Smooth muscle cell (in vitro differentiated cells): ENCODE measurements around the gene NECTIN1. TPM values are rescaled to one million over a fixed set of nuclear protein-coding genes. Genes with fewer than 3 reads are reported as not detected.

Source experiments
- DNase-seq: peaks from one replicate; lab custom pipeline; 2025; ENCODE audit not compliant: unreplicated experiment; lab: John Stamatoyannopoulos, UW
- H2AFZ ChIP-seq: fragments of 200-600 bp; sonication (generic); 2 replicates; pipeline ENCODE4 v1.6.0; 2016; ENCODE audit warnings: antibody characterized with exemption, low read depth, mild to moderate bottlenecking
- H3F3A ChIP-seq: fragments of 200-600 bp; sonication (generic); 2 replicates; pipeline ENCODE4 v1.6.0; 2017; ENCODE audit warnings: antibody characterized with exemption, low read depth
- H3K27ac ChIP-seq: fragments of 200-600 bp; sonication (generic); 2 replicates; pipeline ENCODE4 v1.5.1; 2016; ENCODE audit warnings: low read depth, mild to moderate bottlenecking
- H3K27me3 ChIP-seq: fragments of 200-600 bp; sonication (generic); 2 replicates; pipeline ENCODE4 v1.6.1; 2016; ENCODE audit warnings: low read depth, mild to moderate bottlenecking
- H3K36me3 ChIP-seq: fragments of 200-600 bp; sonication (generic); 2 replicates; pipeline ENCODE4 v1.5.1; 2016; ENCODE audit warnings: low read depth
- H3K4me1 ChIP-seq: fragments of 200-600 bp; sonication (generic); 2 replicates; pipeline ENCODE4 v1.5.1; 2016; ENCODE audit warnings: low read depth
- H3K4me2 ChIP-seq: fragments of 200-600 bp; sonication (generic); 2 replicates; pipeline ENCODE4 v1.6.0; 2016; ENCODE audit warnings: mild to moderate bottlenecking
- H3K4me3 ChIP-seq: fragments of 200-600 bp; sonication (generic); 2 replicates; pipeline ENCODE4 v1.5.1; 2016; ENCODE audit warnings: mild to moderate bottlenecking
- H3K79me2 ChIP-seq: fragments of 200-600 bp; sonication (generic); 2 replicates; pipeline ENCODE4 v1.6.0; 2016; ENCODE audit warnings: low read depth, mild to moderate bottlenecking
- H3K9ac ChIP-seq: fragments of 200-600 bp; sonication (generic); 2 replicates; pipeline ENCODE4 v1.6.0; 2016; ENCODE audit warnings: low read depth
- H3K9me3 ChIP-seq: fragments of 200-600 bp; sonication (generic); replicated peaks from 2 replicates; pipeline ENCODE4 v1.5.1; 2016; ENCODE audit warnings: low read depth
- H4K20me1 ChIP-seq: fragments of 200-600 bp; sonication (generic); 2 replicates; pipeline ENCODE4 v1.6.0; 2016; ENCODE audit warnings: low read depth
- CTCF ChIP-seq: fragments of 200-600 bp; sonication (generic); IDR thresholded peaks from 2 replicates; pipeline ENCODE4 v1.5.1; 2017; ENCODE audit warnings: borderline replicate concordance, mild to moderate bottlenecking, antibody characterized with exemption; ENCODE audit not compliant: insufficient read depth, poor library complexity, severe bottlenecking
- WGBS: methylation state at CpG from one replicate; pipeline ENCODE4 v1.1.7; 2016; ENCODE audit warnings: low lambda C conversion rate; 5-methylcytosine and 5-hydroxymethylcytosine counted together
- polyA plus RNA-seq: library from polyadenylated mRNA; unstranded; fragments of >200 nt; fragmentation: Nextera tagmentation; extraction: Ambion mirVana; gene quantifications from 2 replicates; pipeline ENCODE4 v1.2.1, GENCODE V29; 2016
- total RNA-seq: library from RNA; depleted of rRNA; stranded (reverse); fragments of >200 nt; gene quantifications from 2 replicates; pipeline ENCODE4 v1.2.3, GENCODE V29; 2014

The NECTIN1 gene
- total and polyA plus RNA-seq, 2 experiments from 2014 or later = 4.9 to 10.1 TPM

DNA sequence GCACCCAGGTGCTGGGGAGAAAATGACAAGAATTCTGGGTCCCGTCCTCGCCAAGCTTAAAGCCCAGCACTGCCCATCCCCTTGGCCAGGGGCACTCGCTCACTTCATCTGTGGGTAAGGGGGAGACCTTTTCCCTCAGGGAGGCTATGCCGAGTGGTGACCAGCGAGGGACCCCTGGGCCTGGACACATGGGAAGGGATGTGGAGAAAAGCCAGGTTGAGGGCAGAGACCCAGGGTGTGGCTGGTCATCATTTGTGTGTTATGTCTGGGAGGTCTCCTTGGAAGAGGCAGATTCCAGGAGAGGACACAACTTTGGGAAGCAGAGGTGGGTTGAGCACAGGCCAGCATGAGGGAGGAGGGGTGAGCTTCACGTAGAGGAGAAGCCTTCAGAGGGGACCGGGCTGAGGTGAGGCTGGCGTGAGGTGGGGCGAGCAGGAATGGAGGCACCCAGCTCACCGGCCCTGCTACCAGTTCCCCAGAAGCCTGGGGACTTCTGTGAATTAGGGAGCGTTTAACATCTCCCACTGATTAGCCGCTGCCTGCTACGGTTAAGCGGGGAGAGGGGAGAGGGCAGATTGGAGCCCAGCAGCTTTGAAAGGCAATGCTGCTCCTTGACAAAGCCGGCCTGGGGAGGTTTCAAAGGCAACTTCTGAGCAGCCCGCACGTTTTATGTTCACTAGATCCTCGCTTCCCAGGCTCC lies 25.8 kb upstream of the NECTIN1 start:
- no peak for TF ChIP-seq CTCF
- Histone ChIP-seq H3K4me3 (no peak overlapping the region), H4K20me1 (no peaks in the 10 kb centered on the region), H2AFZ (no peak overlapping the region), H3K27ac (no peak overlapping the region), H3K27me3 (no peaks in the 10 kb centered on the region), H3K79me2 (no peaks in the 10 kb centered on the region), H3K4me2 (no peak overlapping the region), H3K4me1 (peaks cover 15% of the 10 kb centered on the region), H3K9ac (no peak overlapping the region), H3F3A (no peaks in the 10 kb centered on the region), H3K36me3 (no peaks in the 10 kb centered on the region), H3K9me3 (no peaks in the 10 kb centered on the region)
- no peak for DNase-seq
- WGBS = 84% methylated on average over 18 of the region's 18 CpGs

DNA sequence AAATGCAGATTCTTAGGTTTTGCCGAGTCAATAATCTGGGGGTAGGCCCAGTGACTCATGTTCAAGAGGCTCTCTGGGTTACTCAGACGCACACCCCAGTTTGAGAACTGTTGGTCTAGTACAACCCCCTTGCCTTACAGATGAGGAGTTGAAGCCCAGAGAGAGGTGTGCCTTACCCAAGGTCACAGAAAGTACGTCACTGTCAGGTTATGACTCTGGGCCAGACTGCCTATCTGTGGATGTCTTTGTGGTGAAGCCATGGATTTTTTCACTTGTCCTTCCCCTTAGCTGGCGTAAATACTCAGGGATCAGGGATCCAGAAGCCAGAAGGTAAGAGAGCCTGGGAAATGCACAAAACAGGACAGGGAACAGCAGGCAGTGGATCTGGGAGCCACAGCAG lies 25.2 kb upstream of the NECTIN1 start:
- no peak for TF ChIP-seq CTCF
- H3K27ac ChIP-seq = no peak overlapping the region
- H2AFZ ChIP-seq = no peak overlapping the region
- H3K36me3 ChIP-seq = no peaks in the 10 kb centered on the region
- no peaks in the 10 kb centered on the region for H3K9me3 ChIP-seq
- no peaks in the 10 kb centered on the region for H3K27me3 ChIP-seq
- DNase-seq = no peak
- no peaks in the 10 kb centered on the region for H3F3A ChIP-seq
- 58% methylated on average over 4 of the region's 4 CpGs for WGBS
- H3K4me3 ChIP-seq = no peak overlapping the region
- H3K4me2 ChIP-seq = peak overlapping the region; percentile 60
- no peaks in the 10 kb centered on the region for H3K79me2 ChIP-seq
- H3K4me1 ChIP-seq = peaks cover 12% of the 10 kb centered on the region
- no peaks in the 10 kb centered on the region for H4K20me1 ChIP-seq
- H3K9ac ChIP-seq = no peak overlapping the region

- WGBS = 26% methylated on average over 3 of the region's 3 CpGs
Observed at GRCh38 chr11:119752946-119753345, 23.9 kb upstream of the NECTIN1 start.

More at GRCh38 chr11:119752946-119753345, 23.9 kb upstream of the NECTIN1 start:
- no peaks in the 10 kb centered on the region for H3K27me3 ChIP-seq
- no peak for TF ChIP-seq CTCF
- no peak overlapping the region for H2AFZ ChIP-seq
- no peak overlapping the region for H3K9ac ChIP-seq
- peak overlapping the region; percentile 46 for H3K27ac ChIP-seq
- H3K36me3 ChIP-seq = no peaks in the 10 kb centered on the region
- no peaks in the 10 kb centered on the region for H3F3A ChIP-seq
- H3K4me2 ChIP-seq = peak overlapping the region; percentile 60
- no peak for DNase-seq
- H3K9me3 ChIP-seq = no peaks in the 10 kb centered on the region
- no peaks in the 10 kb centered on the region for H3K79me2 ChIP-seq
- H4K20me1 ChIP-seq = no peaks in the 10 kb centered on the region
- H3K4me3 ChIP-seq = no peak overlapping the region
- peaks cover 12% of the 10 kb centered on the region for H3K4me1 ChIP-seq
